ENCODE measurements around the gene TMSB10.

TMSB10 gene

DNA sequence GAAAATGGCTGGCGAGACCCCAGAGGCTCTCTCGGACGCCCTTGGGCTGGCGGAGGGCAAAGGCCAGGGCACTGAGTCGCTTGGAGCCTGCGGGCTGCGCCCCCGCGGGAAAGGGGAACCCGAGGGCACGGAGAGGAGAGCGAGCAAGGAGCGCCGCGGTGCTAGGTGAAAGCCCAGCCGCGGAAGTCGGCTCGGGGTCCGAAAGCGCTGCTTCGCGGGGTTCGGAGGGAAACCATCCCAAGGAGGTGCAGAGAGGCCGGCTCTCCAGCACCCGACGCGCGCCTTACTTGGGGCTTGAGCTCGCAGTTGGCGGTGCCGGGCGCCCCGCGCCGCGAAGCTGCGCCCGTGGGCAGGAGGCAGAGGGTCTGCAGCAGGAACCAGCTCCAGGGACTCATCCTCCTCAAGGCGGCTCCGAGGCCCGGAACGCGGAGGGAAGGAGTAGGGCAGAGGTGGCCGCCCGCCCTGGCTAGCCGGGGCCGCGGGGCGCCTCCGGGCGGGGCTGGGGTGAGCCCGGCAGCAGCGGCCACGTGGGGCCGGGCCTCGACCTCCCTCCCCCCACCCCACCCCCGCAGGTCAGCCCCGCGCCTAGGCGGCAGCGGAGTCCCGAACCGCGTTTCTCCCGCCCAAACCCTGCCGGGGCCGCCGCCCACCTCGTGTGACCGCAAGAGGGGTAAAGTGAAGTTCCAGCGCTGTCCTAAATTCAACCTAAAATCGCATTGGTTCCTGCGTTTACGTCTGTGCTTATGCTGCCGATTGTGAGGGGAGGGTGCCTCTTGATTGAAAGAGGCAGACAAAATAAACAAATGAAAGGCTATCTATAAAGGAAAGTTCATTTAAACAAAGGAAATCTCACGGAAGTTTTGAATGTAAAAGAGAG is 24.6 kb upstream of the TMSB10 start, which contains the start of gene TRABD2A:
TSS of gene TRABD2A (minus strand) at position 440 of the 877 bp plus-strand sequence. CDS start at position 395, 45 bp downstream.
- H3K4me1 ChIP-seq (ENCODE audit: insufficient read depth, poor library complexity, severe bottlenecking), result peaks cover 6% of the 10 kb centered on the region
- H3K9me3 ChIP-seq (ENCODE audit: severe bottlenecking), result no peaks in the 10 kb centered on the region
- no peak for TF ChIP-seq CTCF (IDR thresholded peaks at IDR 0.05; ENCODE audit: poor library complexity, severe bottlenecking)
- H3K36me3 ChIP-seq (ENCODE audit: low read depth), result no peaks in the 10 kb centered on the region
- H3K4me3 ChIP-seq (ENCODE audit: severe bottlenecking), result peak within 1 kb of the TSS; percentile 38
- DNase-seq (ENCODE audit: low spot score) (no peak), ATAC-seq (ENCODE audit: low read depth) (peak; percentile 50)
- H3K27ac ChIP-seq (ENCODE audit: poor library complexity, severe bottlenecking), result peak within 1 kb of the TSS; percentile 26
- no peaks in the 10 kb centered on the region for H3K27me3 ChIP-seq (ENCODE audit: insufficient read depth, poor library complexity, severe bottlenecking)

DNA sequence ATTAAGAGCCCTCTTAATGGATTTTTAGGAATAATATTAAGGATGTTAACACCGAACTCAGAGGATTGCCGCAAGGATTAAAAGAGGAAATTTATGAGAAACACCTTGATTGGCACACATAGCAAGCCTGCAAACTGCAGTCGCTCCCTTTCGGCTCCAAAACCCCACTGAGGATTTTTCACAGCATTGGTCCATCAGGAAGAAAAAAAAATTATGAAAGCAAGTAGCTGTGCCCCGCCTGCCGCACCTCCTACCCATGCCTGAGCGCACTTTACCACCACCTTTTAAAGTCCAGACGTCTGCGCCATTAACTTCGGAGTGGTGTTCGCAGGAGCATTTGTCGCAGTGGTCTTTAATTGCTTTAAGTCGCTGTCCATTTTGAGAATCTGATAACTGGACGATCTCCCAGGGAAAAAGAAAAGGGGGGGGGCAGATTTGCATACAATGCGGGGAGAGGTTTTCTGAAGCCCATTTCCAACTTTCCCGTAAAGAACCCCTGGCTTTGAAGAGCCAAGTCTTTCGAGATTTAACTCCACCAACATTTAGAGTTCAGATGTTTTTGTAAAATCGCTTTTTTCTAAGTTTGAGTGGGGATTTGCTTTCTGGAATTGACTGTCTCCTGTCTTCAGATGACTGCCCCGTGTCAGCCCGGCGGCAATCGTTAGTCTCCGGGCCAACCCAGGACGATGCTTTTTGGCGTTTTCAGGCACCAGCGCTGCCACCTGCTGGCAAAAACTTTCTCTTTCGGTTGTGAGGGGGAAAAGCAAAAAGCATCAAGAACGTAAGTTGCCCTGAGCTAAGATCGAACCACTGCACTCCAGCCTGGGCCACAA is 23.7 kb upstream of the TMSB10 start:
- no peaks in the 10 kb centered on the region for H3K9me3 ChIP-seq (ENCODE audit: severe bottlenecking)
- peak; percentile 94 for TF ChIP-seq CTCF (IDR thresholded peaks at IDR 0.05; ENCODE audit: poor library complexity, severe bottlenecking)
- peaks cover 6% of the 10 kb centered on the region for H3K4me1 ChIP-seq (ENCODE audit: insufficient read depth, poor library complexity, severe bottlenecking)
- ATAC-seq (ENCODE audit: low read depth) (peak; percentile 77), DNase-seq (ENCODE audit: low spot score) (no peak)
- no peaks in the 10 kb centered on the region for H3K36me3 ChIP-seq (ENCODE audit: low read depth)
- H3K27me3 ChIP-seq (ENCODE audit: insufficient read depth, poor library complexity, severe bottlenecking), result no peaks in the 10 kb centered on the region
- peak overlapping the region; percentile 38 for H3K4me3 ChIP-seq (ENCODE audit: severe bottlenecking)
- peak overlapping the region; percentile 26 for H3K27ac ChIP-seq (ENCODE audit: poor library complexity, severe bottlenecking)

GRCh38 chr2:84882414-84882738 is 23.1 kb upstream of the TMSB10 start:
- TF ChIP-seq CTCF (IDR thresholded peaks at IDR 0.05; ENCODE audit: poor library complexity, severe bottlenecking), result peak; percentile 71
- no peaks in the 10 kb centered on the region for H3K9me3 ChIP-seq (ENCODE audit: severe bottlenecking)
- no peaks in the 10 kb centered on the region for H3K27me3 ChIP-seq (ENCODE audit: insufficient read depth, poor library complexity, severe bottlenecking)
- no peak; the same call in 2 of the 3 replicates for ATAC-seq (ENCODE audit: low read depth)
- H3K4me1 ChIP-seq (ENCODE audit: insufficient read depth, poor library complexity, severe bottlenecking), result peaks cover 6% of the 10 kb centered on the region
- peak overlapping the region; percentile 38 for H3K4me3 ChIP-seq (ENCODE audit: severe bottlenecking)
- no peaks in the 10 kb centered on the region for H3K36me3 ChIP-seq (ENCODE audit: low read depth)
- no peak for DNase-seq (ENCODE audit: low spot score)
- peak overlapping the region; percentile 26 for H3K27ac ChIP-seq (ENCODE audit: poor library complexity, severe bottlenecking)

DNA sequence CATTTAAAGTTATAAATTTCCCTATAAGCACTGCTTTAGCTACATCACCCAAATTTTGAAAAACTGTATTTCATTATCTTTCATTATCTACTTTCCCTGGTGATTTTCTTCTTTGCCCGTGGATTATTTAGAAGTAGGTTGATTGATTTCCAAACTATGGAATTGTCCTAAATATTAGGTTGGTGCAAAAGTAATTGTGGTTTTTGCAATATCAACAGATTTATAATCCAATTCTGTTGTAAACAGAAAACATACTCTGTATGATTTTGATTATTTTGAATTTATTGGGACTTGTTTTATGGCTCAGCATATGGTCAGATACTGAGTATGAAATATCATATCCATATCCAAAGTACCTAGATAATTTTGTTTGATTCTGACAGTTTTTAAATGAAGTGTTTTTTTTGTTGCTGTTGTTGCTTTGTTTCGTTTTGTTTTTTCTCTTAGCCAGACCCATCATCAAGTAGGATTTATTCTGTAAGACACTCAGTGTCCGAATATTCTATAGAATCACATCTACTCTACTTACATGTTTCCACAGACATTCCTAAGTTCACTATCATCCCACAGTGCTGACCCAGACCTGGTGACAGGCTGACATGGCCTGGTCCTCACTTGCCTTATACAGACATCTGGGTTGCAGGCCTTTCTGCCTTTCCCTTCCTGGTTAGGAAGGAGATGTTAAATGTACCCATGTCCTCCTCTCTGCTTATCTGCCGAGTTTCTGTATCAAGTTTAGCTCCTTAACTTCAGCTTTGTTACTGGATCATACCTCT is 22.5 kb upstream of the TMSB10 start:
- TF ChIP-seq CTCF (IDR thresholded peaks at IDR 0.05; ENCODE audit: poor library complexity, severe bottlenecking), result no peak
- no peak for ATAC-seq (ENCODE audit: low read depth)
- Histone ChIP-seq H3K27me3 (ENCODE audit: insufficient read depth, poor library complexity, severe bottlenecking) (no peaks in the 10 kb centered on the region), H3K4me1 (ENCODE audit: insufficient read depth, poor library complexity, severe bottlenecking) (peaks cover 6% of the 10 kb centered on the region), H3K9me3 (ENCODE audit: severe bottlenecking) (no peaks in the 10 kb centered on the region), H3K27ac (ENCODE audit: poor library complexity, severe bottlenecking) (no peak overlapping the region), H3K4me3 (ENCODE audit: severe bottlenecking) (no peak overlapping the region), H3K36me3 (ENCODE audit: low read depth) (no peaks in the 10 kb centered on the region)
- DNase-seq (ENCODE audit: low spot score), result no peak
